GM12878 (cell line): ENCODE measurements around the gene ADAMTS4. TPM values are rescaled to one million over a fixed set of nuclear protein-coding genes. Genes with fewer than 3 reads are reported as not detected.
A peak's percentile ranks its signal among the peaks of the same experiment; 100 is the strongest.

ENCODE experiments used
- BACH1 ChIP-seq: fragments of 450-650 bp; IDR thresholded peaks from 2 replicates; pipeline ENCODE4 v1.6.1; 2017; ENCODE audit warnings: mild to moderate bottlenecking, borderline replicate concordance
- CHD1 ChIP-seq: IDR thresholded peaks from 2 replicates; pipeline ENCODE4 v1.6.1; 2012; ENCODE audit warnings: low read depth, low read length, improper control_type of control experiment
- CREM ChIP-seq: IDR thresholded peaks from 2 replicates; pipeline ENCODE4 v1.6.1; 2014; ENCODE audit warnings: antibody characterized with exemption, low read depth
- EED ChIP-seq: sonication (generic); IDR thresholded peaks from 2 replicates; pipeline ENCODE4 v1.6.1; 2016; ENCODE audit warnings: antibody characterized with exemption, low read depth
- EGR1 ChIP-seq, 2 experiments: IDR thresholded peaks; 1 replicate in 1 of 2; 2 replicates in 1 of 2; pipeline ENCODE4 v1.6.1; 2011 to 2012; ENCODE audit warnings: low read depth in 2 of 2, low read length in 2 of 2, borderline replicate concordance in 1 of 2, mild to moderate bottlenecking in 1 of 2, moderate library complexity in 1 of 2
- GABPA ChIP-seq: IDR thresholded peaks from 2 replicates; pipeline ENCODE4 v1.6.1; 2014; ENCODE audit warnings: antibody characterized with exemption, low read depth, mild to moderate bottlenecking, inconsistent platforms
- IRF5 ChIP-seq: fragments of 450-650 bp; IDR thresholded peaks from 2 replicates; pipeline ENCODE4 v1.6.1; 2017; ENCODE audit warnings: borderline replicate concordance
- JUND ChIP-seq: IDR thresholded peaks from 2 replicates; pipeline ENCODE4 v1.6.1; 2012; ENCODE audit warnings: low read depth, mild to moderate bottlenecking, low read length, improper control_type of control experiment, moderate library complexity
- KDM1A ChIP-seq: fragments of 200-600 bp; sonication (generic); IDR thresholded peaks from 2 replicates; pipeline ENCODE4 v1.6.1; 2016; ENCODE audit warnings: borderline replicate concordance
- MEF2A ChIP-seq: IDR thresholded peaks from 2 replicates; pipeline ENCODE4 v1.6.1; 2011; ENCODE audit warnings: low read depth, mild to moderate bottlenecking, low read length, moderate library complexity; ENCODE audit not compliant: insufficient read depth
- MEF2B ChIP-seq: fragments of 450-650 bp; IDR thresholded peaks from 2 replicates; pipeline ENCODE4 v1.6.1; 2018; ENCODE audit warnings: mild to moderate bottlenecking, moderate library complexity; ENCODE audit not compliant: partially characterized antibody, poor library complexity, severe bottlenecking
- NFYA ChIP-seq: IDR thresholded peaks from 2 replicates; pipeline ENCODE4 v1.6.1; 2011; ENCODE audit warnings: low read depth, mild to moderate bottlenecking, low read length, improper control_type of control experiment, borderline replicate concordance
- PAX5 ChIP-seq: IDR thresholded peaks from 2 replicates; pipeline ENCODE4 v1.6.1; 2011; ENCODE audit warnings: low read depth, low read length, borderline replicate concordance
- PBX3 ChIP-seq: IDR thresholded peaks from 2 replicates; pipeline ENCODE4 v1.6.1; 2011; ENCODE audit warnings: mild to moderate bottlenecking, low read depth, low read length, moderate library complexity; ENCODE audit not compliant: insufficient replicate concordance
- POLR2AphosphoS5 ChIP-seq: IDR thresholded peaks from 2 replicates; pipeline ENCODE4 v1.6.1; 2011; ENCODE audit warnings: mild to moderate bottlenecking, low read length, inconsistent platforms
- SMAD5 ChIP-seq: IDR thresholded peaks from 2 replicates; pipeline ENCODE4 v1.6.1; 2016; ENCODE audit warnings: antibody characterized with exemption, low read depth
- SREBF2 ChIP-seq: IDR thresholded peaks from 2 replicates; pipeline ENCODE4 v1.6.1; 2012; ENCODE audit warnings: mild to moderate bottlenecking, low read length
- SUZ12 ChIP-seq: fragments of 200-600 bp; sonication (generic); IDR thresholded peaks from one replicate; pipeline ENCODE4 v1.6.1; 2018; ENCODE audit warnings: antibody characterized with exemption, mild to moderate bottlenecking; ENCODE audit not compliant: unreplicated experiment
- TARDBP ChIP-seq: IDR thresholded peaks from 2 replicates; pipeline ENCODE4 v1.6.1; 2016; ENCODE audit warnings: borderline replicate concordance
- ZBTB33 ChIP-seq: fragments of 450-650 bp; IDR thresholded peaks from 2 replicates; pipeline ENCODE4 v1.6.1; 2017; ENCODE audit warnings: mild to moderate bottlenecking
- ZNF217 ChIP-seq: fragments of 450-650 bp; IDR thresholded peaks from 2 replicates; pipeline ENCODE4 v1.6.1; 2017; ENCODE audit warnings: antibody characterized with exemption, mild to moderate bottlenecking
- ZNF384 ChIP-seq: IDR thresholded peaks from 2 replicates; pipeline ENCODE4 v1.6.1; 2012; ENCODE audit warnings: low read depth, mild to moderate bottlenecking, low read length, improper control_type of control experiment, borderline replicate concordance
- polyA plus RNA-seq, 11 experiments: library from polyadenylated mRNA; depleted of rRNA in 4 of 11; unstranded in 6 of 11; stranded (reverse) in 5 of 11; fragments of >200 nt; fragmentation: Nextera tagmentation in 4 of 11; fragmentation: Illumina TruSeq in 1 of 11; extraction: Ambion mirVana in 4 of 11; extraction: Trizol in 1 of 11; gene quantifications; 1 replicate in 1 of 11; 2 replicates in 10 of 11; pipeline versions ENCODE4 v1.2.1 to v1.2.3, GENCODE V29; 2011 to 2016; ENCODE audit warnings: inconsistent platforms in 2 of 11, missing spikeins in 2 of 11, low read depth in 1 of 11
- total RNA-seq, 4 experiments: library from RNA; depleted of rRNA in 3 of 4; stranded (reverse); fragments of >200 nt in 3 of 4; fragmentation: Illumina TruSeq in 1 of 4; extraction: Trizol in 1 of 4; gene quantifications; 2 replicates each; pipeline versions ENCODE4 v1.2.1 to v1.2.3, GENCODE V29; 2013 to 2021
- TF ChIP-seq, protein P1 (sequence below): fragments of 450-650 bp; IDR thresholded peaks from 2 replicates; pipeline ENCODE4 v1.6.1; 2016; ENCODE audit warnings: mild to moderate bottlenecking
- TF ChIP-seq, protein P2 (sequence below): fragments of 450-650 bp; IDR thresholded peaks from 2 replicates; pipeline ENCODE4 v1.6.1; 2014; ENCODE audit warnings: mild to moderate bottlenecking

Gene ADAMTS4
- total and polyA plus RNA-seq, 10 of the 15 experiments (the other 5 are each of a cell fraction or from before 2014, with no cell fraction given) = 0.01 to 0.13 (median 0.05) TPM; not detected in 2

- no peak for TF ChIP-seq IRF5
- TF ChIP-seq GABPA = no peak
- TF ChIP-seq SMAD5 = no peak
- TF ChIP-seq SREBF2 = no peak
- no peak for TF ChIP-seq CHD1
- no peak for TF ChIP-seq ZBTB33
- TF ChIP-seq ZNF384 = no peak
- no peak for TF ChIP-seq EGR1 (IDR thresholded peaks at IDR 0.05; ENCODE audit: borderline replicate concordance in 1 of 2, low read depth in 2 of 2, low read length in 2 of 2)
- TF ChIP-seq ZNF217 = no peak
- TF ChIP-seq MEF2B = no peak
- TF ChIP-seq EED = peak; percentile 41; the same call in 1 of the 2 replicates
- TF ChIP-seq NFYA = no peak
- TF ChIP-seq, protein P1, sequence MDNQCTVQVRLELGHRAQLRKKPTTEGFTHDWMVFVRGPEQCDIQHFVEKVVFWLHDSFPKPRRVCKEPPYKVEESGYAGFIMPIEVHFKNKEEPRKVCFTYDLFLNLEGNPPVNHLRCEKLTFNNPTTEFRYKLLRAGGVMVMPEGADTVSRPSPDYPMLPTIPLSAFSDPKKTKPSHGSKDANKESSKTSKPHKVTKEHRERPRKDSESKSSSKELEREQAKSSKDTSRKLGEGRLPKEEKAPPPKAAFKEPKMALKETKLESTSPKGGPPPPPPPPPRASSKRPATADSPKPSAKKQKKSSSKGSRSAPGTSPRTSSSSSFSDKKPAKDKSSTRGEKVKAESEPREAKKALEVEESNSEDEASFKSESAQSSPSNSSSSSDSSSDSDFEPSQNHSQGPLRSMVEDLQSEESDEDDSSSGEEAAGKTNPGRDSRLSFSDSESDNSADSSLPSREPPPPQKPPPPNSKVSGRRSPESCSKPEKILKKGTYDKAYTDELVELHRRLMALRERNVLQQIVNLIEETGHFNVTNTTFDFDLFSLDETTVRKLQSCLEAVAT = no peak
- peak; percentile 32; the same call in 1 of the 2 replicates for TF ChIP-seq BACH1
- no peak for TF ChIP-seq JUND
- no peak for TF ChIP-seq POLR2AphosphoS5
- TF ChIP-seq KDM1A = no peak
- no peak for TF ChIP-seq TARDBP
- no peak for TF ChIP-seq SUZ12
- TF ChIP-seq, protein P2, sequence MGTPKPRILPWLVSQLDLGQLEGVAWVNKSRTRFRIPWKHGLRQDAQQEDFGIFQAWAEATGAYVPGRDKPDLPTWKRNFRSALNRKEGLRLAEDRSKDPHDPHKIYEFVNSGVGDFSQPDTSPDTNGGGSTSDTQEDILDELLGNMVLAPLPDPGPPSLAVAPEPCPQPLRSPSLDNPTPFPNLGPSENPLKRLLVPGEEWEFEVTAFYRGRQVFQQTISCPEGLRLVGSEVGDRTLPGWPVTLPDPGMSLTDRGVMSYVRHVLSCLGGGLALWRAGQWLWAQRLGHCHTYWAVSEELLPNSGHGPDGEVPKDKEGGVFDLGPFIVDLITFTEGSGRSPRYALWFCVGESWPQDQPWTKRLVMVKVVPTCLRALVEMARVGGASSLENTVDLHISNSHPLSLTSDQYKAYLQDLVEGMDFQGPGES = no peak
- TF ChIP-seq CREM = no peak
- no peak for TF ChIP-seq PAX5
- TF ChIP-seq MEF2A = no peak
- TF ChIP-seq PBX3 = no peak
These were observed 3.7 kb downstream of the ADAMTS4 start (continued) for GRCh38 chr1:161195171-161195570.
